Pericardium fibroblast (primary cell): ENCODE results near the gene MT1F. TPM values are rescaled to one million over a fixed set of nuclear protein-coding genes. Genes with fewer than 3 reads are reported as not detected.

ENCODE experiments used
- total RNA-seq: library from RNA; depleted of rRNA; stranded (reverse); fragments of >200 nt; gene quantifications from 2 replicates; pipeline ENCODE4 v1.2.3, GENCODE V29; 2015

Gene MT1F
- 2.0 TPM in 1 of 2 replicates, not detected in the other for total RNA-seq

DNA sequence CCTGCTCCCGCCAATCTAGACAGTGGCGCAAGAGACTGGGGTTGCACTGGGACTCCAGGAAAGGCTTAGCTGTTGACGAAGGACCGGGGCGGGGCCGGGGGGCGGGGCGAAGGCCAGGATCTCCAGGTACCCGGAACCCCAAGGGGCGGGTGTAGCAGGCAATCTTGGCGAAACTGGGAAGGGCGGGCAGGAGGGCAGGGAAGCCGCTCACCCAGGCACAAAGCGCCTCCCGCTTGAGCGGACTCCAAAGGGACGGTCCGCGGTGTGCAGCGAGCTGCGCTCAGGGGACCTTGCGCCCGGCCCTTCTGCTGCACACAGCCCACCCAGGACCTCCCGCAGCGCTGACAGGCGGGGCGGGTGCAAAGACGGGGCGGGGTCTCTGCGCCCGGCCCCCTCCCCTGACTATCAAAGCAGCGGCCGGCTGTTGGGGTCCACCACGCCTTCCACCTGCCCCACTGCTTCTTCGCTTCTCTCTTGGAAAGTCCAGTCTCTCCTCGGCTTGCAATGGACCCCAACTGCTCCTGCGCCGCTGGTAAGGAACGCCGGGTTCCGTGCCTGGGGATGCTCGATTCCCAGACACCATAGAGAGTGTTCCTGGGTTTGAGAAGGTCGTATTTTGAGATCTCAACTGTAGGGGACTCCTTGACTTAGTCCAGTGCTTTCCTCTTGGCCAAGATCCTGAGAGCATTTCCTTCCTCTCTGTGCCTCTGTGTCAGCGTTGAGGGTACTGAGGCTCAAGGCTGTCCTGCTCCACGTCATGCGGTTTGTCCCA is at the start of gene MT1F:
Gene MT1F (plus strand): TSS at position 405 of the 772 bp plus-strand sequence. CDS start 100 bp downstream, at position 505.

DNA sequence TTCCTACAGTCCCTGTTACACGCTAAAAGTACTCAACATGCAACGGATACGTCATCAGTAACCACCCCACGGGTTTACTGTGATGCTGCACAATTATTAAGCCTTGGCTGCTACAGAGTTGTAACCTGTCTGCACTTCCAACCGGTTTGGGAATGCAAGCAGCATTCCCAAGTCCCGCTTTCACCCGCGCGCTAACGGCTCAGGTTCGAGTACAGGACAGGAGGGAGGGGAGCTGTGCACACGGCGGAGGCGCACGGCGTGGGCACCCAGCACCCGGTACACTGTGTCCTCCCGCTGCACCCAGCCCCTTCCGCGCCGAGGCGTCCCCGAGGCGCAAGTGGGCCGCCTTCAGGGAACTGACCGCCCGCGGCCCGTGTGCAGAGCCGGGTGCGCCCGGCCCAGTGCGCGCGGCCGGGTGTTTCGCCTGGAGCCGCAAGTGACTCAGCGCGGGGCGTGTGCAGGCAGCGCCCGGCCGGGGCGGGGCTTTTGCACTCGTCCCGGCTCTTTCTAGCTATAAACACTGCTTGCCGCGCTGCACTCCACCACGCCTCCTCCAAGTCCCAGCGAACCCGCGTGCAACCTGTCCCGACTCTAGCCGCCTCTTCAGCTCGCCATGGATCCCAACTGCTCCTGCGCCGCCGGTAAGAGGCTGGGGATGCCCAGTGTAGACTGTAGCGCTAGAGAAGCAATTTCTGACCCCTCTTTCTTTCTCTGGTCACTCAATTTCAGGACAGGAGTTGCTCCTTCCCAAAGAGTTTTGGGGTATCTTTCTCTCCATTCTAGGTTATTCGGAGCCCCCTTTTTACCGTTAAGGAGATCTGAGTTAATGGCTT is 49.5 kb upstream of the MT1F start, which contains the start of gene MT2A:
Gene MT2A (plus strand): TSS at position 542 of the 833 bp plus-strand sequence. CDS start 72 bp downstream, at position 614.

GRCh38 chr16:56625140-56625942 is 32.4 kb upstream of the MT1F start, which contains the start of gene MT1E:
Gene MT1E, plus strand, starts transcription at chr16:56625781. Its CDS starts 71 bp downstream, at chr16:56625852.

GRCh38 chr16:56632156-56632847 is 25.5 kb upstream of the MT1F start, which contains the start of gene MT1M:
Gene MT1M, plus strand, starts transcription at chr16:56632659. Its CDS starts 73 bp downstream, at chr16:56632732.

DNA sequence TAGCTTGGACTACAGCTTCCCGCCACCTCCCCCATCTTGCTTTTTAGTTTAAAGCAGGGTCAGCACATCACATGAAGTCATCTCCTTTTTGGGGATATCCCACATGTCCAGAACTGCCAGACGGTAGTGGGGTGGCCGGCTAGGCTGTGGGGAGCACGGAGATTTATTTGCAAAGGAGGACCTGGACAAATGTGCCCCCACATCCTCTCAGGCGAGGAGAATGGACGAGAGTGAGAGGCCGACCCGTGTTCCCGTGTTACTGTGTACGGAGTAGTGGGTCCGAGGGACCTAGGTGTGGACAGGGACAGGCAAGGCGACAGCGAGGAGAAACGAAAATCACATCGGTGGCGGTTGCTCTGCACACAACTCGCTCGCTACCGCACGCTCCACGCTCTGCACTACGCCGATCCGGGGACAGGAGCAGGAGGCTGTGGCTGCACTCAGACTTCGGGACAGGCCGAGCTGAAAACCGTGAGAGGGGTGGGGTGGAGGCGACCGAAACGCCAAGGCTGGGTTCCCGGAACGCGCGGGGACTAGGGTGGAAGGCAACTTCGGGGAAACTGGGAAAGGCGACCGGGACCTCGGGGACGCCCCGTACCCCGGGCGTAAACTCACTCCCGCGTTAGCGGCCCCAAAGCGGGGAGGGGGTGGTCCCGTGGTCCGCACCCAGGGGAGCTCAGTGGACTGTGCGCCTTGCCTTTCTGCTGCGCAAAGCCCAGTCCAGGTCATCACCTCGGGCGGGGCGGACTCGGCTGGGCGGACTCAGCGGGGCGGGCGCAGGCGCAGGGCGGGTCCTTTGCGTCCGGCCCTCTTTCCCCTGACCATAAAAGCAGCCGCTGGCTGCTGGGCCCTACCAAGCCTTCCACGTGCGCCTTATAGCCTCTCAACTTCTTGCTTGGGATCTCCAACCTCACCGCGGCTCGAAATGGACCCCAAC is 19.7 kb upstream of the MT1F start, which contains the start of gene MT1A:
Gene MT1A (plus strand): TSS at position 853 of the 937 bp plus-strand sequence. CDS start 73 bp downstream, at position 926.

DNA sequence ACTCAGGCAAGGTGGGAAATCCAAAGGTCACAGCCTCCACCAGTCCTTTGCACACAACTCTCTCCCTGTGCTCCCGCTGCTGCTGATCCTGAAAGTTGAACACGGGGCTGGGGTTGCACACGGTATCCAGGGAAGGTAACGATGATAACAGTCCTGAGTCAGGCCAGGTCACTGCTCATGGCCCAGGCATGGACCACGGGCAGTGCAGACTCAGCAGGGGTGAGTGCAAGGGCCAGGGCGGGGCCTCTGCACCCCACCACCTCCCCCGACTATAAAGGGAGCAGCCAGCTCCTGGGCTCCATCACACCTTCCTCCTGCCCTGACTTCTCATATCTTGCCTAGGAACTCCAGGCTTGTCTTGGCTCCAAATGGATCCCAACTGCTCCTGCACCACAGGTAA is 6.2 kb upstream of the MT1F start, which contains the start of gene MT1B:
Gene MT1B (plus strand): TSS at position 301 of the 400 bp plus-strand sequence. CDS start 68 bp downstream, at position 369.

DNA sequence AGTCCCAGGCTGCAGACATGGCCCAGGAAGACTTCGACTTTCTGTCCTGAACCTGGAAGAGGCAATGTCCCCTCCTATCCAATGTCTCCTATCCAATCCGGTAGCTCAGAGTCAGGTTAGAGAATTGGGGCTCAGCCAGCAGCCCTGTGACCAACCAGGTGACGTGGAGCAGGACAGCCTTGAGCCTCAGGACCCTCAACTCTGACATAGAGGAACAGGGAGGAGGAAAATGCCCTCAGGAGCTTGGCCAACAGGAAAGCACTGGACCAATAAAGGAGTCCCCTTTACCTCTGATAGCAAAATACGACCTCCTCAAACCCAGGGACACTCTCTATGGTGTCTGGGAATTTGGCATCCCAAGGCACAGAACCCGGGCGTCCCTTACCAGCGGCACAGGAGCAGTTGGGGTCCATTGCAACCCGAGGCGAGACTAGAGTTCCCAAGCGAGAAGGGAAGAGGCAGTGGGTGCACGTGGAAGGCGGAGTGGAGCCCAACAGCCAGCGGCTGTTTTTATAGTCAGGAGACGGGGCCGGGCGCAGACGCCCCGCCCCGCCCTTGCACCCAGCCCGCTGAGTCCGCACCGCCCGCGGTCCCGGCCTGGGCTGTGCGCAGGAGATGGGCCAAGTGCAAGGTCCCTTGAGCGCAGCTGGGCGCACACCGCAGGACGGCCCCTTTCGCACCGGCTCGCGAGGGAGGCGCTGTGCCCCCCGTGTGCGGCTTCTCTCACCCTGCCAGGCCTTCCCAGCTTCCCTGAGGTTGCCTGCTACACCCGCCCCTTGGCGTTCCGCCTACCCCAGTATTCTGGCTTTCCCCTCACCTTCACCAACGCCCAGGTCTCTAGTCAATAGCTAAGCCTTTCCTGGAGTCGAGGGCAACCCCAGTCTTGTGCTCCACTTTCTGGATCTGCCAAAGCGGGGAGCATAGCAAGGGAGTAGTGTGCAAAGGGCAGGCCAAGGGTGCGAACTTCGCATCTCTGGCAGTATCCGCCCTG is 10.1 kb downstream of the MT1F start, which contains the start of gene MT1G:
Gene MT1G (minus strand): TSS at position 485 of the 991 bp plus-strand sequence. CDS start 72 bp downstream, at position 413.

GRCh38 chr16:56669005-56669839 is 11.5 kb downstream of the MT1F start, which contains the start of gene MT1H:
Gene MT1H, plus strand, starts transcription at chr16:56669814. Its CDS starts 71 bp downstream, at chr16:56669885.

DNA sequence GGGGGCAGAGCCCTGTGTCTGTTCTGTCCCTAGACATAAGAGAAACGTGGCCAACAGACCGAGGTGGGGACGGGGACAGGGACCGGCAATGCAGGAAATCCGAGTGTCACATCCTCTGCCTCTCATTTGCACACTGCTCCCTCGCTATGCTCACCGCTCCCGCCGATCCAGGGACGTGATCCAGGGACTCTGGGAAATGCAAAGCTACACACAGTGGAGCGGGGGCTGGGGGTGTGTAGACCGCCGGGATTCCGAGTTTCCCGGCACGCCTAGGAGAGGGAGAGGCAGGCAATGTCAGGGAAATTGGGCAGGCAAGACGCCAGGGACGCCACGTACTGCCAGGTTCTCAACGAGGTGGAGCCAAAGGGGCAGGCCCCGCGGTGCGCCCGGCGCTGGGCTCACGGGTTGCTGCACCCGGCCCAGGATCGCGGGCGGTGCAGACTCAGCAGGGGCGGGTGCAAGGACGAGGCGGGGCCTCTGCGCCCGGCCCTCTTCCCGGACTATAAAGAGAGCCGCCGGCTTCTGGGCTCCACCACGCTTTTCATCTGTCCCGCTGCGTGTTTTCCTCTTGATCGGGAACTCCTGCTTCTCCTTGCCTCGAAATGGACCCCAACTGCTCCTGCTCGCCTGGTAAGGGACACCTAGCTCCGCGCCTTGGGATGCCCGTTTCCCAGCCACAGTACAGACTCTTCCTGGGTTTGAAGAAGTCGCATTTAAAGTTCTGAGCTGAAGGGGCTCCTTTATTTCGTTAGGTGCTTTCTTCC is 24.4 kb downstream of the MT1F start, which contains the start of gene MT1X:
Gene MT1X (plus strand): TSS at position 532 of the 764 bp plus-strand sequence. CDS start 71 bp downstream, at position 603.

Other genes with a start within 250 kb of the MT1F start
- gene AMFR, start 232.4 kb upstream of the MT1F start, total RNA-seq, result 110 and 122 TPM in 2 replicates
- 26.3 and 56.8 TPM in 2 replicates for gene NUDT21, start 206.6 kb upstream of the MT1F start, total RNA-seq
- 19.8 and 38.9 TPM in 2 replicates for gene OGFOD1, start 206.4 kb upstream of the MT1F start, total RNA-seq
- gene BBS2, start 137.9 kb upstream of the MT1F start, total RNA-seq, result 32.9 and 64.7 TPM in 2 replicates
- not detected in 2 replicates for gene MT4, start 92.9 kb upstream of the MT1F start, total RNA-seq
- gene MT3, start 68.4 kb upstream of the MT1F start, total RNA-seq, result not detected in 2 replicates
- 54.8 and 134 TPM in 2 replicates for gene MT2A, start 49.4 kb upstream of the MT1F start, total RNA-seq
- 113 and 154 TPM in 2 replicates for gene MT1E, start 32.2 kb upstream of the MT1F start, total RNA-seq
- gene MT1M, start 25.3 kb upstream of the MT1F start, total RNA-seq, result 0.82 TPM in 1 of 2 replicates, not detected in the other
- 7.5 TPM in 1 of 2 replicates, not detected in the other for gene MT1A, start 19.3 kb upstream of the MT1F start, total RNA-seq
- gene MT1B, start 6.1 kb upstream of the MT1F start, total RNA-seq, result not detected in 2 replicates
- 0.70 and 7.8 TPM in 2 replicates for gene MT1G, start 10.1 kb downstream of the MT1F start, total RNA-seq
- gene MT1H, start 11.9 kb downstream of the MT1F start, total RNA-seq, result not detected in 2 replicates
- gene MT1X, start 24.5 kb downstream of the MT1F start, total RNA-seq, result 87.8 and 526 TPM in 2 replicates
- 23.4 and 23.7 TPM in 2 replicates for gene NUP93, start 72.2 kb downstream of the MT1F start, total RNA-seq
- not detected in 2 replicates for gene SLC12A3, start 207.2 kb downstream of the MT1F start, total RNA-seq